ENCODE results near the gene POU6F2.

DNA sequence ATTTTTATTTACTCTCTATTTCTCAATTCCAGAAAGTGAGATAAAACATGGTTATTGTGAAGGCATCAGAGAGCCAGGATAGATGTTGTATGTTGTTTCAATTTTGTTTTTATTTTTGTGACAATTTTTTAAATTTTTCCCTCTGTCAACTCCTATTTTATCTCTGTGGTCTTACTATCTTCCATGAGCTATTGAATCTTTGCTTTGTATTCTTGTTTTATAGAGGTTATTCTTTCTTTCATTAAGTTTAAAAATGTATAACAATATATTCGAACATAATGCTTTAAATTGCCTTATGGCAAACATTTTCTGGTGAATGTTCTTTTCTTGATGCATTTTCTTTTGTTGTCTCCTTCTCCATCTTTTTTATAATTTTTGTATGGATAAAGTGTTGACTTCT is 78.4 kb downstream of the POU6F2 start:
- TF ChIP-seq, protein P1, sequence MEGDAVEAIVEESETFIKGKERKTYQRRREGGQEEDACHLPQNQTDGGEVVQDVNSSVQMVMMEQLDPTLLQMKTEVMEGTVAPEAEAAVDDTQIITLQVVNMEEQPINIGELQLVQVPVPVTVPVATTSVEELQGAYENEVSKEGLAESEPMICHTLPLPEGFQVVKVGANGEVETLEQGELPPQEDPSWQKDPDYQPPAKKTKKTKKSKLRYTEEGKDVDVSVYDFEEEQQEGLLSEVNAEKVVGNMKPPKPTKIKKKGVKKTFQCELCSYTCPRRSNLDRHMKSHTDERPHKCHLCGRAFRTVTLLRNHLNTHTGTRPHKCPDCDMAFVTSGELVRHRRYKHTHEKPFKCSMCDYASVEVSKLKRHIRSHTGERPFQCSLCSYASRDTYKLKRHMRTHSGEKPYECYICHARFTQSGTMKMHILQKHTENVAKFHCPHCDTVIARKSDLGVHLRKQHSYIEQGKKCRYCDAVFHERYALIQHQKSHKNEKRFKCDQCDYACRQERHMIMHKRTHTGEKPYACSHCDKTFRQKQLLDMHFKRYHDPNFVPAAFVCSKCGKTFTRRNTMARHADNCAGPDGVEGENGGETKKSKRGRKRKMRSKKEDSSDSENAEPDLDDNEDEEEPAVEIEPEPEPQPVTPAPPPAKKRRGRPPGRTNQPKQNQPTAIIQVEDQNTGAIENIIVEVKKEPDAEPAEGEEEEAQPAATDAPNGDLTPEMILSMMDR (conservative IDR thresholded peaks at IDR 0.05; ENCODE audit: low read length) = no peak
- TF ChIP-seq EZH2phosphoT487 (IDR thresholded peaks at IDR 0.05; ENCODE audit: borderline replicate concordance) = no peak

All from Loucy (cell line).